IMR-90 (cell line): ENCODE results near the gene TTC16.

Experiments
- CEBPB ChIP-seq: IDR thresholded peaks from 2 replicates; pipeline ENCODE4 v1.6.1; 2012; ENCODE audit warnings: low read depth, low read length, improper control_type of control experiment
- CTCF ChIP-seq: conservative IDR thresholded peaks from 2 replicates; pipeline ENCODE4 v1.5.1; 2012; ENCODE audit warnings: mild to moderate bottlenecking, low read depth, low read length, improper control_type of control experiment
- ELK1 ChIP-seq: fragments of 150-350 bp; IDR thresholded peaks from 2 replicates; pipeline ENCODE4 v1.6.1; 2016; ENCODE audit warnings: low read depth, mild to moderate bottlenecking, low read length, moderate library complexity, borderline replicate concordance
- MAZ ChIP-seq: IDR thresholded peaks from 2 replicates; pipeline ENCODE4 v1.6.1; 2012; ENCODE audit warnings: low read depth, mild to moderate bottlenecking, low read length, improper control_type of control experiment, moderate library complexity, borderline replicate concordance
- NFE2L2 ChIP-seq: fragments of 150-350 bp; IDR thresholded peaks from 2 replicates; pipeline ENCODE4 v1.6.1; 2016; ENCODE audit warnings: low read depth, mild to moderate bottlenecking, low read length
- POLR2A ChIP-seq: IDR thresholded peaks from 2 replicates; pipeline ENCODE4 v1.6.1; 2012; ENCODE audit warnings: mild to moderate bottlenecking, low read depth, low read length
- RCOR1 ChIP-seq: IDR thresholded peaks from 2 replicates; pipeline ENCODE4 v1.6.1; 2012; ENCODE audit warnings: mild to moderate bottlenecking, low read length, improper control_type of control experiment; ENCODE audit not compliant: insufficient replicate concordance
- RFX5 ChIP-seq: IDR thresholded peaks from 2 replicates; pipeline ENCODE4 v1.8.0; 2012; ENCODE audit warnings: low read depth, mild to moderate bottlenecking, low read length, moderate library complexity
- SMC3 ChIP-seq: fragments of 150-350 bp; IDR thresholded peaks from 2 replicates; pipeline ENCODE4 v1.6.1; 2016; ENCODE audit warnings: low read depth, mild to moderate bottlenecking, antibody characterized with exemption, low read length, moderate library complexity
- USF2 ChIP-seq: fragments of 150-350 bp; IDR thresholded peaks from 2 replicates; pipeline ENCODE4 v1.6.1; 2017; ENCODE audit warnings: mild to moderate bottlenecking, antibody characterized with exemption, low read length, low read depth

GRCh38 chr9:127779136-127779981 lies 63.5 kb downstream of the TTC16 start:
- TF ChIP-seq CTCF (no peak), SMC3 (no peak), RFX5 (no peak), NFE2L2 (no peak), USF2 (no peak), RCOR1 (no peak), ELK1 (no peak), POLR2A (no peak), CEBPB (peak; percentile 23; the same call in 1 of the 2 replicates), MAZ (no peak)
